HepG2 (cell line): ENCODE measurements around the gene RBM19. TPM values are rescaled to one million over a fixed set of nuclear protein-coding genes. Genes with fewer than 3 reads are reported as not detected.

Experiments used
- ATAC-seq: fragments of 200-7000 bp; cut with Tn5 transposase; 3 replicates; pipeline ENCODE4 v1.9.1; 2020; ENCODE audit warnings: mild to moderate bottlenecking, moderate library complexity
- BruUV-seq: library from RNA; stranded (reverse); fragments of 400-500 nt; replicated peaks from 2 replicates; lab custom pipeline; 2021; lab: Mats Ljungman, UMichigan
- CTCF ChIA-PET: fragments of 300-600 bp; formaldehyde crosslinking; extraction: SDS; loops from one replicate; lab custom pipeline; 2021; ENCODE audit warnings: low total read pairs, inconsistent platforms, low intra/inter-chr PET ratio; lab: Yijun Ruan, JAX
- POLR2A ChIA-PET: fragments of 350-600 bp; sonication (Branson Sonifier 250); formaldehyde crosslinking; loops from one replicate; lab custom pipeline; 2020; ENCODE audit warnings: antibody characterized with exemption, inconsistent platforms; lab: Yijun Ruan, JAX
- DNase-seq: peaks from one replicate; pipeline ENCODE4 v3.0.0-alpha.2; 2015; ENCODE audit warnings: low spot score
- FAIRE-seq: peaks from 3 replicates; lab custom pipeline; 2011; peaks lifted over from hg19 to GRCh38; lab: Jason Lieb, UNC
- H2AFZ ChIP-seq: one replicate; pipeline ENCODE4 v1.6.1; 2011; ENCODE audit warnings: low read length, inconsistent platforms
- H3K27ac ChIP-seq: fragments of 300-600 bp; 3 replicates; pipeline ENCODE4 v1.8.0; 2011; ENCODE audit warnings: mixed run types, mild to moderate bottlenecking, mixed read lengths, low read length, inconsistent platforms; ENCODE audit not compliant: insufficient read depth; ENCODE audit errors: extremely low read length
- H3K27me3 ChIP-seq, 2 experiments: fragments of 200-600 bp in 1 of 2; 2 replicates in 1 of 2; 3 replicates in 1 of 2; pipeline versions ENCODE4 v1.6.0 to v1.8.0; 2011; ENCODE audit warnings: low read length in 2 of 2, mild to moderate bottlenecking in 2 of 2, moderate library complexity in 2 of 2, inconsistent platforms in 1 of 2; ENCODE audit not compliant: insufficient read depth in 2 of 2, control insufficient read depth in 1 of 2
- H3K36me3 ChIP-seq, 2 experiments: fragments of 200-600 bp in 1 of 2; replicated peaks in 1 of 2; 2 replicates in 1 of 2; 3 replicates in 1 of 2; pipeline versions ENCODE4 v1.5.1 to v1.8.0; 2011; ENCODE audit warnings: low read length in 2 of 2, inconsistent platforms in 1 of 2; ENCODE audit not compliant: insufficient read depth in 2 of 2, control insufficient read depth in 1 of 2
- H3K4me1 ChIP-seq: 2 replicates; pipeline ENCODE4 v1.5.1; 2012; ENCODE audit warnings: low read length, inconsistent platforms; ENCODE audit not compliant: insufficient read depth
- H3K4me2 ChIP-seq: 2 replicates; pipeline ENCODE4 v1.6.0; 2011; ENCODE audit warnings: low read depth, low read length, inconsistent platforms
- H3K4me3 ChIP-seq, 3 experiments: fragments of 200-600 bp in 1 of 3; sonication (generic), shearing (Covaris generic) in 1 of 3; replicated peaks in 1 of 3; 2 replicates each; pipeline ENCODE4 v1.5.1; 2011 to 2016; ENCODE audit warnings: low read length in 3 of 3, inconsistent platforms in 2 of 3, low read depth in 2 of 3, mild to moderate bottlenecking in 2 of 3, control low read depth in 1 of 3, mixed read lengths in 1 of 3; ENCODE audit not compliant: insufficient read depth in 1 of 3
- H3K79me2 ChIP-seq: one replicate; pipeline ENCODE4 v1.6.1; 2011; ENCODE audit warnings: low read length, inconsistent platforms; ENCODE audit not compliant: insufficient read depth
- H3K9ac ChIP-seq: 2 replicates; pipeline ENCODE4 v1.6.0; 2011; ENCODE audit warnings: mild to moderate bottlenecking, low read depth, low read length, inconsistent platforms; ENCODE audit not compliant: insufficient read depth
- H3K9me3 ChIP-seq: 2 replicates; pipeline ENCODE4 v1.5.1; 2012; ENCODE audit warnings: mild to moderate bottlenecking, low read length
- H4K20me1 ChIP-seq: 2 replicates; pipeline ENCODE4 v1.6.0; 2011; ENCODE audit warnings: inconsistent platforms, mild to moderate bottlenecking, low read length, moderate library complexity; ENCODE audit not compliant: insufficient read depth
- FOXJ3 ChIP-seq: sonication (generic); formaldehyde crosslinking; IDR thresholded peaks from 2 replicates; pipeline ENCODE4 v1.4.0; 2020; ENCODE audit warnings: missing genetic modification reagents, mild to moderate bottlenecking, borderline replicate concordance
- GTF3A ChIP-seq: sonication (generic); formaldehyde crosslinking; conservative IDR thresholded peaks from 2 replicates; pipeline ENCODE4 v1.4.0; 2020; ENCODE audit warnings: mild to moderate bottlenecking, missing genetic modification reagents
- MBNL3 ChIP-seq: fragments of 250-450 bp; sonication (Bioruptor Pico); conservative IDR thresholded peaks from 2 replicates; pipeline ENCODE4 v1.8.0; 2022; ENCODE audit warnings: mild to moderate bottlenecking, inconsistent platforms
- ZMAT3 ChIP-seq: sonication (generic); formaldehyde crosslinking; conservative IDR thresholded peaks from 2 replicates; pipeline ENCODE4 v1.7.0; 2021; ENCODE audit warnings: missing genetic modification reagents
- ZNF20 ChIP-seq: sonication (generic); formaldehyde crosslinking; IDR thresholded peaks from 2 replicates; pipeline ENCODE4 v1.4.0; 2020; ENCODE audit warnings: mild to moderate bottlenecking, moderate library complexity, missing genetic modification reagents
- ZNF570 ChIP-seq: sonication (generic); formaldehyde crosslinking; IDR thresholded peaks from 2 replicates; pipeline ENCODE4 v1.4.0; 2020; ENCODE audit warnings: mild to moderate bottlenecking, missing genetic modification reagents, borderline replicate concordance
- WGBS: methylation state at CpG from one replicate; pipeline ENCODE4 v1.1.6; 2017; ENCODE audit warnings: low lambda C conversion rate; 5-methylcytosine and 5-hydroxymethylcytosine counted together
- in situ Hi-C: cut with HindIII; loops from 2 replicates; pipeline ENCODE4 v1.10.0; 2017; ENCODE audit warnings: low pct_unique_long_range_greater_than_20kb; ENCODE audit not compliant: extremely low pct_ligation_motif_present
- intact Hi-C: fragments of 100-400 bp; cut with micrococcal nuclease; formaldehyde crosslinking; loops from one replicate; pipeline ENCODE4 v1.10.0; 2022; ENCODE audit not compliant: unreplicated experiment
- polyA plus RNA-seq, 8 experiments: library from polyadenylated mRNA; depleted of rRNA in 3 of 8; stranded (reverse) in 7 of 8; unstranded in 1 of 8; fragments of >200 nt; fragmentation: Illumina TruSeq in 4 of 8; extraction: Trizol in 4 of 8; gene quantifications; 2 replicates each; pipeline versions ENCODE4 v1.2.1 to v1.2.3, GENCODE V29; 2011 to 2016; ENCODE audit warnings: low read depth in 4 of 8, missing spikeins in 1 of 8, mixed read lengths in 1 of 8; ENCODE audit not compliant: insufficient read depth in 1 of 8
- total RNA-seq, 5 experiments: library from RNA; depleted of rRNA; stranded (reverse); fragments of >200 nt; fragmentation: Illumina TruSeq; extraction: Trizol; gene quantifications; 2 replicates each; pipeline ENCODE4 v1.2.3, GENCODE V29; 2016; ENCODE audit warnings: low read depth in 1 of 5
- TF ChIP-seq, protein P1 (sequence below): sonication (generic); formaldehyde crosslinking; IDR thresholded peaks from 2 replicates; pipeline ENCODE4 v1.8.0; 2022; ENCODE audit warnings: mild to moderate bottlenecking, missing genetic modification reagents
- TF ChIP-seq, protein P2 (sequence below): sonication (generic); formaldehyde crosslinking; conservative IDR thresholded peaks from 2 replicates; pipeline ENCODE4 v1.4.0; 2020; ENCODE audit warnings: missing genetic modification reagents

RBM19 gene
- total and polyA plus RNA-seq, 2 of the 13 experiments (the other 11 are each of a cell fraction or from before 2014, with no cell fraction given), result 19.3 to 32.2 TPM

GRCh38 chr12:113845900-113846674 lies 120.0 kb downstream of the RBM19 start:
- no TSS peak for BruUV-seq
- POLR2A ChIA-PET, result no interaction called here

More at GRCh38 chr12:113845900-113846674, 120.0 kb downstream of the RBM19 start:
- no peak for FAIRE-seq
- CTCF ChIA-PET, result no interaction called here
- no peak overlapping the region for H3K4me2 ChIP-seq
- no peaks in the 10 kb centered on the region for H4K20me1 ChIP-seq
- no peaks in the 10 kb centered on the region for H3K9me3 ChIP-seq
- no peaks in the 10 kb centered on the region for H3K79me2 ChIP-seq
- peaks cover 17 to 46% of the 10 kb centered on the region in 2 experiments; a peak in 4 of 5 replicates for H3K36me3 ChIP-seq
- TF ChIP-seq FOXJ3 (CRISPR knock-in tag) (no peak), MBNL3 (CRISPR knock-in tag) (no peak), ZMAT3 (CRISPR knock-in tag) (no peak), GTF3A (CRISPR knock-in tag) (no peak), ZNF570 (CRISPR knock-in tag) (no peak), ZNF20 (CRISPR knock-in tag) (no peak)
- TF ChIP-seq, protein P1, sequence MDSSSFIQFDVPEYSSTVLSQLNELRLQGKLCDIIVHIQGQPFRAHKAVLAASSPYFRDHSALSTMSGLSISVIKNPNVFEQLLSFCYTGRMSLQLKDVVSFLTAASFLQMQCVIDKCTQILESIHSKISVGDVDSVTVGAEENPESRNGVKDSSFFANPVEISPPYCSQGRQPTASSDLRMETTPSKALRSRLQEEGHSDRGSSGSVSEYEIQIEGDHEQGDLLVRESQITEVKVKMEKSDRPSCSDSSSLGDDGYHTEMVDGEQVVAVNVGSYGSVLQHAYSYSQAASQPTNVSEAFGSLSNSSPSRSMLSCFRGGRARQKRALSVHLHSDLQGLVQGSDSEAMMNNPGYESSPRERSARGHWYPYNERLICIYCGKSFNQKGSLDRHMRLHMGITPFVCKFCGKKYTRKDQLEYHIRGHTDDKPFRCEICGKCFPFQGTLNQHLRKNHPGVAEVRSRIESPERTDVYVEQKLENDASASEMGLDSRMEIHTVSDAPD (CRISPR knock-in tag), result no peak
- TF ChIP-seq, protein P2, sequence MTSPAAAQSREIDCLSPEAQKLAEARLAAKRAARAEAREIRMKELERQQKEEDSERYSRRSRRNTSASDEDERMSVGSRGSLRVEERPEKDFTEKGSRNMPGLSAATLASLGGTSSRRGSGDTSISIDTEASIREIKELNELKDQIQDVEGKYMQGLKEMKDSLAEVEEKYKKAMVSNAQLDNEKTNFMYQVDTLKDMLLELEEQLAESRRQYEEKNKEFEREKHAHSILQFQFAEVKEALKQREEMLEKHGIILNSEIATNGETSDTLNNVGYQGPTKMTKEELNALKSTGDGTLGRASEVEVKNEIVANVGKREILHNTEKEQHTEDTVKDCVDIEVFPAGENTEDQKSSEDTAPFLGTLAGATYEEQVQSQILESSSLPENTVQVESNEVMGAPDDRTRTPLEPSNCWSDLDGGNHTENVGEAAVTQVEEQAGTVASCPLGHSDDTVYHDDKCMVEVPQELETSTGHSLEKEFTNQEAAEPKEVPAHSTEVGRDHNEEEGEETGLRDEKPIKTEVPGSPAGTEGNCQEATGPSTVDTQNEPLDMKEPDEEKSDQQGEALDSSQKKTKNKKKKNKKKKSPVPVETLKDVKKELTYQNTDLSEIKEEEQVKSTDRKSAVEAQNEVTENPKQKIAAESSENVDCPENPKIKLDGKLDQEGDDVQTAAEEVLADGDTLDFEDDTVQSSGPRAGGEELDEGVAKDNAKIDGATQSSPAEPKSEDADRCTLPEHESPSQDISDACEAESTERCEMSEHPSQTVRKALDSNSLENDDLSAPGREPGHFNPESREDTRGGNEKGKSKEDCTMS, result no peak
- no peak for ATAC-seq
- WGBS, result 95% methylated on average over 9 of the region's 10 CpGs
- no peak overlapping the region for H3K27ac ChIP-seq
- H3K27me3 ChIP-seq, result no peaks in the 10 kb centered on the region
- no peak overlapping the region for H2AFZ ChIP-seq
- no peaks in the 10 kb centered on the region for H3K4me1 ChIP-seq
- in situ Hi-C loops, result no loop called here
- H3K9ac ChIP-seq, result no peak overlapping the region
- H3K4me3 ChIP-seq, result no peak overlapping the region
- intact Hi-C loops, result no loop called here
- DNase-seq, result no peak
